Gastrocnemius medialis (tissue), 4 donors: ENCODE results near the gene CTBP2. TPM values are rescaled to one million over a fixed set of nuclear protein-coding genes. Genes with fewer than 3 reads are reported as not detected.
A peak's percentile ranks its signal among the peaks of the same experiment; 100 is the strongest.

Experiments
- ATAC-seq, 2 donors: fragments of 150-250 bp; one replicate each; pipeline ENCODE4 v1.9.1; 2016
- DNase-seq, 2 donors: peaks; one replicate each; pipeline ENCODE4 v3.0.0-alpha.2; 2019
- H3K27ac ChIP-seq, 4 donors: fragments of 200-600 bp; sonication (generic); 1 replicate in 1 of 4; 2 replicates in 3 of 4; pipeline ENCODE4 v1.5.1; 2016 to 2018; ENCODE audit warnings: mild to moderate bottlenecking in 2 of 4, moderate library complexity in 1 of 4
- H3K27me3 ChIP-seq, 3 donors: fragments of 200-600 bp; sonication (generic) in 2 of 3; 1 replicate in 1 of 3; 2 replicates in 2 of 3; pipeline versions ENCODE4 v1.5.1 to v1.6.0; 2016 to 2019; ENCODE audit warnings: mild to moderate bottlenecking in 1 of 3, moderate library complexity in 1 of 3
- H3K36me3 ChIP-seq, 2 donors: fragments of 200-600 bp; sonication (generic) in 1 of 2; one replicate each; pipeline ENCODE4 v1.5.1; 2017 to 2018
- H3K4me1 ChIP-seq, 2 donors: fragments of 200-600 bp; sonication (generic) in 1 of 2; one replicate each; pipeline ENCODE4 v1.5.1; 2016 to 2017; ENCODE audit warnings: mild to moderate bottlenecking in 2 of 2
- H3K4me3 ChIP-seq, 4 donors: fragments of 200-600 bp; sonication (generic) in 3 of 4; 1 replicate in 1 of 4; 2 replicates in 3 of 4; pipeline ENCODE4 v1.5.1; 2016 to 2019; ENCODE audit warnings: mild to moderate bottlenecking in 2 of 4
- H3K9me3 ChIP-seq, 3 donors: fragments of 200-600 bp; sonication (generic) in 2 of 3; 1 replicate in 1 of 3; 2 replicates in 2 of 3; pipeline ENCODE4 v1.5.1; 2016 to 2019
- CTCF ChIP-seq, 5 experiments: fragments of 450-650 bp in 3 of 5; fragments of 200-600 bp in 2 of 5; sonication (generic) in 2 of 5; IDR thresholded peaks in 4 of 5; conservative IDR thresholded peaks in 1 of 5; 1 replicate in 4 of 5; 2 replicates in 1 of 5; pipeline ENCODE4 v1.5.1; 2016 to 2019; ENCODE audit warnings: antibody characterized with exemption in 5 of 5, mild to moderate bottlenecking in 3 of 5, moderate library complexity in 3 of 5
- POLR2A ChIP-seq, 2 donors: fragments of 450-650 bp; IDR thresholded peaks; one replicate each; pipeline ENCODE4 v1.6.1; 2017; ENCODE audit warnings: antibody characterized with exemption in 2 of 2, mild to moderate bottlenecking in 2 of 2, moderate library complexity in 2 of 2
- in situ Hi-C, 4 donors: fragments of 200-750 bp; cut with MboI; loops; one replicate each; pipeline versions ENCODE4 v1.15.0 to v1.8.0; 2017; ENCODE audit warnings: low sequenced_read_pairs in 4 of 4
- intact Hi-C: fragments of 100-400 bp; cut with DNase I; formaldehyde crosslinking; loops from one replicate; pipeline ENCODE4 v1.15.1; 2023; ENCODE audit warnings: low total_unique reads
- total RNA-seq, 4 donors: library from RNA; depleted of rRNA; stranded (reverse); fragments of >200 nt; gene quantifications; one replicate each; pipeline versions ENCODE4 v1.1.0 to v1.2.3, GENCODE V29; 2016

The CTBP2 gene
- total RNA-seq, 4 donors from 2014 or later, result 13.9 to 36.7 (median 21.1) TPM

- ATAC-seq, result peak; percentile 72 to 81
- intact Hi-C loops, result no loop called here
- Histone ChIP-seq H3K9me3 (no peaks in the 10 kb centered on the region), H3K27ac (peak overlapping the region; percentile 49 to 74 (median 68)), H3K4me3 (no peak overlapping the region), H3K36me3 (no peaks in the 10 kb centered on the region), H3K4me1 (peaks cover 61 to 78% of the 10 kb centered on the region in 2 donors), H3K27me3 (no peaks in the 10 kb centered on the region)
- peak in 1 of 2 donors; percentile 57 for DNase-seq
- TF ChIP-seq CTCF (IDR thresholded peaks at IDR 0.05 in 4 of 5, conservative IDR thresholded peaks at IDR 0.05 in 1 of 5), result no peak
- no peak for TF ChIP-seq POLR2A (IDR thresholded peaks at IDR 0.05)
- in situ Hi-C loops, result no loop called here
Measured at GRCh38 chr10:125141150-125141859, 19.1 kb downstream of the CTBP2 start.

- DNase-seq (no peak), ATAC-seq (no peak)
- no peak overlapping the region for H3K4me3 ChIP-seq
- H3K27me3 ChIP-seq, result no peaks in the 10 kb centered on the region
- peak overlapping the region in 1 of 4 donors; percentile 64 for H3K27ac ChIP-seq
- H3K4me1 ChIP-seq, result peaks cover 63 to 80% of the 10 kb centered on the region in 2 donors
- TF ChIP-seq CTCF (IDR thresholded peaks at IDR 0.05 in 4 of 5, conservative IDR thresholded peaks at IDR 0.05 in 1 of 5), result no peak
- no peak for TF ChIP-seq POLR2A (IDR thresholded peaks at IDR 0.05)
- intact Hi-C loops (no loop called here), in situ Hi-C loops (no loop called here)
- no peaks in the 10 kb centered on the region for H3K9me3 ChIP-seq
- H3K36me3 ChIP-seq, result no peaks in the 10 kb centered on the region
Measured at GRCh38 chr10:125140151-125140550, 20.2 kb downstream of the CTBP2 start.

- intact Hi-C loops (no loop called here), in situ Hi-C loops (no loop called here)
- Histone ChIP-seq H3K27ac (peak overlapping the region; percentile 29 to 55 (median 50)), H3K9me3 (no peaks in the 10 kb centered on the region), H3K4me1 (peaks cover 63 to 79% of the 10 kb centered on the region in 2 donors), H3K27me3 (no peaks in the 10 kb centered on the region), H3K4me3 (peak overlapping the region in 1 of 4 donors; percentile 19), H3K36me3 (no peaks in the 10 kb centered on the region)
- TF ChIP-seq POLR2A (IDR thresholded peaks at IDR 0.05) (no peak), CTCF (IDR thresholded peaks at IDR 0.05 in 4 of 5, conservative IDR thresholded peaks at IDR 0.05 in 1 of 5) (no peak)
- DNase-seq (peak in 1 of 2 donors; percentile 59), ATAC-seq (peak; percentile 50 to 54)
Measured at GRCh38 chr10:125137601-125138438, 22.5 kb downstream of the CTBP2 start.

GRCh38 chr10:125136087-125136486 lies 24.3 kb downstream of the CTBP2 start:
- H3K36me3 ChIP-seq, result peaks cover 0 to 2% of the 10 kb centered on the region in 2 donors
- no peak overlapping the region for H3K4me3 ChIP-seq
- no peak for TF ChIP-seq POLR2A (IDR thresholded peaks at IDR 0.05)
- no peak for TF ChIP-seq CTCF (IDR thresholded peaks at IDR 0.05 in 4 of 5, conservative IDR thresholded peaks at IDR 0.05 in 1 of 5)
- H3K27ac ChIP-seq, result no peak overlapping the region
- no peak for ATAC-seq
- intact Hi-C loops, result no loop called here
- H3K27me3 ChIP-seq, result no peaks in the 10 kb centered on the region
- DNase-seq, result peak in 1 of 2 donors; percentile 10
- H3K9me3 ChIP-seq, result no peaks in the 10 kb centered on the region
- peaks cover 62 to 77% of the 10 kb centered on the region in 2 donors for H3K4me1 ChIP-seq
- in situ Hi-C loops, result no loop called here
